SJCRH30 (cell line): ENCODE results near the gene DNAH10. TPM values are rescaled to one million over a fixed set of nuclear protein-coding genes. Genes with fewer than 3 reads are reported as not detected.
A peak's percentile ranks its signal among the peaks of the same experiment; 100 is the strongest.

ENCODE experiments used
- DNase-seq, 2 experiments: peaks; one replicate each; pipeline ENCODE4 v3.0.0-alpha.2; 2015 to 2020
- H3K27ac ChIP-seq: fragments of 250-450 bp; sonication (Bioruptor Pico); 2 replicates; pipeline ENCODE4 v1.5.1; 2020; ENCODE audit warnings: mild to moderate bottlenecking, moderate library complexity
- H3K27me3 ChIP-seq: fragments of 250-450 bp; sonication (Bioruptor Pico); 2 replicates; pipeline ENCODE4 v1.5.1; 2020; ENCODE audit warnings: mild to moderate bottlenecking, moderate library complexity
- H3K36me3 ChIP-seq: fragments of 250-450 bp; sonication (Bioruptor Pico); 2 replicates; pipeline ENCODE4 v1.5.1; 2020; ENCODE audit warnings: mild to moderate bottlenecking, moderate library complexity
- H3K4me1 ChIP-seq: fragments of 250-450 bp; sonication (Bioruptor Pico); 2 replicates; pipeline ENCODE4 v1.5.1; 2020; ENCODE audit warnings: mild to moderate bottlenecking, moderate library complexity
- H3K4me3 ChIP-seq: fragments of 250-450 bp; sonication (Bioruptor Pico); 2 replicates; pipeline ENCODE4 v1.5.1; 2020; ENCODE audit warnings: mild to moderate bottlenecking, moderate library complexity
- H3K9me3 ChIP-seq: fragments of 250-450 bp; sonication (Bioruptor Pico); replicated peaks from 2 replicates; pipeline ENCODE4 v1.5.1; 2020; ENCODE audit warnings: mild to moderate bottlenecking, moderate library complexity
- total RNA-seq: library from RNA; depleted of rRNA; stranded (reverse); fragments of >200 nt; shearing (Covaris generic); gene quantifications from 2 replicates; pipeline ENCODE4 v1.2.3, GENCODE V29; 2014

Gene DNAH10
- total RNA-seq, 1 experiment from 2014 or later: 5.6 TPM

- Histone ChIP-seq H3K27ac (no peak overlapping the region), H3K36me3 (no peaks in the 10 kb centered on the region), H3K27me3 (no peaks in the 10 kb centered on the region), H3K4me3 (no peak overlapping the region), H3K4me1 (no peaks in the 10 kb centered on the region), H3K9me3 (peaks cover 12% of the 10 kb centered on the region)
- DNase-seq: no peak
Observed at GRCh38 chr12:123829561-123829960, 67.5 kb downstream of the DNAH10 start.

- no peak for DNase-seq
- H3K9me3 ChIP-seq: peaks cover 12% of the 10 kb centered on the region
- no peak overlapping the region for H3K27ac ChIP-seq
- no peaks in the 10 kb centered on the region for H3K27me3 ChIP-seq
- no peaks in the 10 kb centered on the region for H3K36me3 ChIP-seq
- no peaks in the 10 kb centered on the region for H3K4me1 ChIP-seq
- no peak overlapping the region for H3K4me3 ChIP-seq
Observed at GRCh38 chr12:123830675-123831074, 68.6 kb downstream of the DNAH10 start.

GRCh38 chr12:123832052-123832451 is 70.0 kb downstream of the DNAH10 start:
- no peak overlapping the region for H3K4me3 ChIP-seq
- H3K27ac ChIP-seq: no peak overlapping the region
- H3K27me3 ChIP-seq: no peaks in the 10 kb centered on the region
- H3K9me3 ChIP-seq: peaks cover 12% of the 10 kb centered on the region
- no peak for DNase-seq
- H3K4me1 ChIP-seq: no peaks in the 10 kb centered on the region
- H3K36me3 ChIP-seq: no peaks in the 10 kb centered on the region

- Histone ChIP-seq H3K9me3 (0 out of 2 replicates have a peak, but pooled peaks cover 3% of the 10 kb centered on the region), H3K27me3 (no peaks in the 10 kb centered on the region), H3K4me3 (no peak overlapping the region), H3K4me1 (no peaks in the 10 kb centered on the region), H3K27ac (no peak overlapping the region), H3K36me3 (no peaks in the 10 kb centered on the region)
- peak in 1 of 2 experiments; percentile 11 for DNase-seq
Observed at GRCh38 chr12:123833830-123834229, 71.7 kb downstream of the DNAH10 start.

- Histone ChIP-seq H3K9me3 (0 out of 2 replicates have a peak, but pooled peaks cover 3% of the 10 kb centered on the region), H3K4me1 (no peaks in the 10 kb centered on the region), H3K27ac (no peak overlapping the region), H3K4me3 (no peak overlapping the region), H3K27me3 (no peaks in the 10 kb centered on the region), H3K36me3 (no peaks in the 10 kb centered on the region)
- no peak for DNase-seq
Observed at GRCh38 chr12:123834845-123835244, 72.7 kb downstream of the DNAH10 start.

- no peak for DNase-seq
- H3K36me3 ChIP-seq: no peaks in the 10 kb centered on the region
- no peak overlapping the region for H3K4me3 ChIP-seq
- H3K9me3 ChIP-seq: no peaks in the 10 kb centered on the region
- H3K27me3 ChIP-seq: no peaks in the 10 kb centered on the region
- no peaks in the 10 kb centered on the region for H3K4me1 ChIP-seq
- no peak overlapping the region for H3K27ac ChIP-seq
Observed at GRCh38 chr12:123836292-123836691, 74.2 kb downstream of the DNAH10 start.

GRCh38 chr12:123839826-123840225 is 77.7 kb downstream of the DNAH10 start:
- Histone ChIP-seq H3K36me3 (no peaks in the 10 kb centered on the region), H3K27me3 (no peaks in the 10 kb centered on the region), H3K27ac (no peak overlapping the region), H3K9me3 (no peaks in the 10 kb centered on the region), H3K4me3 (no peak overlapping the region), H3K4me1 (no peaks in the 10 kb centered on the region)
- DNase-seq: no peak

- Histone ChIP-seq H3K27ac (no peak overlapping the region), H3K27me3 (no peaks in the 10 kb centered on the region)
- DNase-seq: no peak
Observed at GRCh38 chr12:123840765-123841425, 78.8 kb downstream of the DNAH10 start.

GRCh38 chr12:123843912-123844748 is 82.0 kb downstream of the DNAH10 start:
- Histone ChIP-seq H3K36me3 (no peaks in the 10 kb centered on the region), H3K4me1 (no peaks in the 10 kb centered on the region), H3K4me3 (no peak overlapping the region), H3K9me3 (no peaks in the 10 kb centered on the region), H3K27me3 (no peaks in the 10 kb centered on the region), H3K27ac (no peak overlapping the region)
- no peak for DNase-seq

More at GRCh38 chr12:123840765-123841425, 78.8 kb downstream of the DNAH10 start:
- Histone ChIP-seq H3K9me3 (no peaks in the 10 kb centered on the region), H3K36me3 (no peaks in the 10 kb centered on the region), H3K4me1 (no peaks in the 10 kb centered on the region), H3K4me3 (no peak overlapping the region)

GRCh38 chr12:123845881-123846280 is 83.8 kb downstream of the DNAH10 start:
- Histone ChIP-seq H3K9me3 (no peaks in the 10 kb centered on the region), H3K4me3 (no peak overlapping the region), H3K27ac (no peak overlapping the region), H3K4me1 (no peaks in the 10 kb centered on the region), H3K27me3 (no peaks in the 10 kb centered on the region), H3K36me3 (no peaks in the 10 kb centered on the region)
- DNase-seq: no peak

- no peak for DNase-seq
- H3K4me1 ChIP-seq: no peaks in the 10 kb centered on the region
- H3K4me3 ChIP-seq: no peak overlapping the region
- no peaks in the 10 kb centered on the region for H3K27me3 ChIP-seq
- no peaks in the 10 kb centered on the region for H3K9me3 ChIP-seq
- H3K27ac ChIP-seq: no peak overlapping the region
- no peaks in the 10 kb centered on the region for H3K36me3 ChIP-seq
Observed at GRCh38 chr12:123846340-123846739, 84.2 kb downstream of the DNAH10 start.

- DNase-seq: no peak
- Histone ChIP-seq H3K4me1 (no peaks in the 10 kb centered on the region), H3K27ac (no peak overlapping the region), H3K4me3 (no peak overlapping the region), H3K27me3 (no peaks in the 10 kb centered on the region), H3K9me3 (no peaks in the 10 kb centered on the region), H3K36me3 (no peaks in the 10 kb centered on the region)
Observed at GRCh38 chr12:123847019-123847418, 84.9 kb downstream of the DNAH10 start.

GRCh38 chr12:123847876-123848275 is 85.8 kb downstream of the DNAH10 start:
- Histone ChIP-seq H3K27ac (no peak overlapping the region), H3K4me1 (no peaks in the 10 kb centered on the region), H3K4me3 (no peak overlapping the region), H3K36me3 (no peaks in the 10 kb centered on the region), H3K27me3 (no peaks in the 10 kb centered on the region), H3K9me3 (no peaks in the 10 kb centered on the region)
- no peak for DNase-seq

- Histone ChIP-seq H3K9me3 (no peaks in the 10 kb centered on the region), H3K27me3 (no peaks in the 10 kb centered on the region), H3K36me3 (no peaks in the 10 kb centered on the region), H3K4me3 (no peak overlapping the region), H3K27ac (no peak overlapping the region), H3K4me1 (no peaks in the 10 kb centered on the region)
- no peak for DNase-seq
Observed at GRCh38 chr12:123849517-123849916, 87.4 kb downstream of the DNAH10 start.

- Histone ChIP-seq H3K36me3 (no peaks in the 10 kb centered on the region), H3K27ac (no peak overlapping the region), H3K4me1 (no peaks in the 10 kb centered on the region), H3K9me3 (no peaks in the 10 kb centered on the region), H3K27me3 (no peaks in the 10 kb centered on the region), H3K4me3 (no peak overlapping the region)
- DNase-seq: no peak
Observed at GRCh38 chr12:123850246-123851134, 88.4 kb downstream of the DNAH10 start.
